NCI-H446 treated with DMSO at 0.1 percent for 48 hours (cell line): ENCODE measurements around the gene ABCE1.

Source experiments
- DNase-seq: peaks from one replicate; lab custom pipeline; 2025; lab: John Stamatoyannopoulos, UW

ABCE1 gene

GRCh38 chr4:145177511-145177905 is 79.4 kb downstream of the ABCE1 start:
- no peak for DNase-seq

DNA sequence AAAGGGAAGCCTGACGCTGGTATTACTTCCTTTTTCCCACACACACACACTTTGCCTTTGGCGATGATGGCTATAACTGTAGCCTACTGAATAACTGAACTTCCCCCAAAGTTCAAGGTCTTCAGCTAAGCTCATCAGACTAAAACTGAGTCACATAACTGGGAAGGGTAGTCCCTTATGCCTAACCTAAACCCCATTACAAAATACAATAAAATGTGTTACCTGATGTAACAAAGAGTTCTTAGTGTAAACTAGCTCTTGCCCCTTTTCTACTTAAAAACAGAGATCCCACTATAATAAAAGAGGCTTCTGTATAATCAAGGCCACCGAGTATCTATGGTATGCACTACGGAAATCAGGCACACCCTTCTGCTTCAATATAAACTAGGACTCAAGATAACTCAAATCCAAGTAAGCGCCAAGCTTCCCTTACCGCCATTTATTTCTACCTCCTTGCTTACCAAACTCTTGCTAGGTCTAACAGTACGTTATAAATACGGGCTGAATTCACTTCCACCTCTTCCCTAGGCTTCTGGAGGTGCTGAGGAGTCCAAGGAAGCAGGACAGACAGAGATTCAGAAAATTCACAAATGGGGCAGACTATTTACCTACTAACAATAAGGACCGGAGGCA is 79.9 kb downstream of the ABCE1 start:
- no peak for DNase-seq

GRCh38 chr4:145178740-145179280 is 80.7 kb downstream of the ABCE1 start:
- no peak for DNase-seq
